Measurements from ENCODE around the gene RNU6-8. TPM values are rescaled to one million over a fixed set of nuclear protein-coding genes. Genes with fewer than 3 reads are reported as not detected.

The RNU6-8 gene
- total RNA-seq, 1 donor = not detected

- no peak for TF ChIP-seq CTCF (IDR thresholded peaks at IDR 0.05; ENCODE audit: extremely low read depth, low read depth, low read length)
- no peak for DNase-seq (ENCODE audit: insufficient read length, low spot score, missing footprints)
- no peaks in the 10 kb centered on the region for H4K20me1 ChIP-seq (ENCODE audit: insufficient read depth, low read length)
Measured at GRCh38 chr14:32185097-32185496, 18.0 kb downstream of the RNU6-8 start.

GRCh38 chr14:32183151-32184058, 19.7 kb downstream of the RNU6-8 start:
- TF ChIP-seq CTCF (IDR thresholded peaks at IDR 0.05; ENCODE audit: extremely low read depth, low read depth, low read length) = no peak
- H3K27me3 ChIP-seq (ENCODE audit: insufficient read depth, low read length) = no peaks in the 10 kb centered on the region
- H4K20me1 ChIP-seq (ENCODE audit: insufficient read depth, low read length) = no peaks in the 10 kb centered on the region
- no peak overlapping the region for H3K4me2 ChIP-seq (ENCODE audit: insufficient read depth, low read length)
- no peak overlapping the region for H3K4me3 ChIP-seq (ENCODE audit: insufficient read depth, low read length)
- H3K27ac ChIP-seq (ENCODE audit: low read depth, low read length) = no peak overlapping the region
- no peaks in the 10 kb centered on the region for H3K79me2 ChIP-seq (ENCODE audit: insufficient read depth, low read length)
- H3K4me1 ChIP-seq (ENCODE audit: insufficient read depth, low read length) = no peaks in the 10 kb centered on the region
- DNase-seq (ENCODE audit: insufficient read length, low spot score, missing footprints) = no peak
- no peaks in the 10 kb centered on the region for H3K9me3 ChIP-seq (ENCODE audit: low read depth, low read length)
- no peaks in the 10 kb centered on the region for H3K36me3 ChIP-seq (ENCODE audit: insufficient read depth, low read length)
- H2AFZ ChIP-seq (ENCODE audit: low read length) = no peak overlapping the region

More at GRCh38 chr14:32185097-32185496, 18.0 kb downstream of the RNU6-8 start:
- H3K79me2 ChIP-seq (ENCODE audit: insufficient read depth, low read length) = no peaks in the 10 kb centered on the region
- H3K4me1 ChIP-seq (ENCODE audit: insufficient read depth, low read length) = no peaks in the 10 kb centered on the region
- H3K4me2 ChIP-seq (ENCODE audit: insufficient read depth, low read length) = no peak overlapping the region
- H3K36me3 ChIP-seq (ENCODE audit: insufficient read depth, low read length) = no peaks in the 10 kb centered on the region
- H3K9me3 ChIP-seq (ENCODE audit: low read depth, low read length) = no peaks in the 10 kb centered on the region
- no peak overlapping the region for H3K4me3 ChIP-seq (ENCODE audit: insufficient read depth, low read length)
- no peaks in the 10 kb centered on the region for H3K27me3 ChIP-seq (ENCODE audit: insufficient read depth, low read length)
- no peak overlapping the region for H2AFZ ChIP-seq (ENCODE audit: low read length)
- H3K27ac ChIP-seq (ENCODE audit: low read depth, low read length) = no peak overlapping the region

DNA sequence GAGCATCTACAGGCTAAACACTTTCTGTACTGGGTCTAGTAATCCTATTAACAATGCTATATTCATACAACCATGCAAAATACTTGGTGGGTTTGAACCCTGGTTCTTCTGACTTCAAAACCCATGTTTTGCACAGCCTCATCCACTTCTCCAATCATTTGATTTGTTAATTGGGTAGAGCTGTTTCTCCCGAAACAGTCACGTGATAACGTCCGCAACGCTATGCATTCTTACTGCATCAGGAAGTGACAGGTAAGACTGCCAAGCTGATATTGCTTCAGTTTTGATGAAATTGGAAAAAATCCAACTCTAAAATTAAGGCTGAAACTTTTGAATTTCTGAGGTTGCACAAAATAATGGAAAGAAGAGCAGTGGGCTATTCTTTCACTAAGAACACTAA, 31.6 kb downstream of the RNU6-8 start:
- no peak for TF ChIP-seq CTCF (IDR thresholded peaks at IDR 0.05; ENCODE audit: extremely low read depth, low read depth, low read length)
- no peak overlapping the region for H3K4me3 ChIP-seq (ENCODE audit: insufficient read depth, low read length)
- no peaks in the 10 kb centered on the region for H3K4me1 ChIP-seq (ENCODE audit: insufficient read depth, low read length)
- H3K27ac ChIP-seq (ENCODE audit: low read depth, low read length) = no peak overlapping the region
- H3K27me3 ChIP-seq (ENCODE audit: insufficient read depth, low read length) = peaks cover 4% of the 10 kb centered on the region
- no peak for DNase-seq (ENCODE audit: insufficient read length, low spot score, missing footprints)
- no peak overlapping the region for H3K4me2 ChIP-seq (ENCODE audit: insufficient read depth, low read length)
- H3K9me3 ChIP-seq (ENCODE audit: low read depth, low read length) = no peaks in the 10 kb centered on the region
- no peaks in the 10 kb centered on the region for H4K20me1 ChIP-seq (ENCODE audit: insufficient read depth, low read length)
- no peaks in the 10 kb centered on the region for H3K36me3 ChIP-seq (ENCODE audit: insufficient read depth, low read length)
- H2AFZ ChIP-seq (ENCODE audit: low read length) = no peak overlapping the region
- H3K79me2 ChIP-seq (ENCODE audit: insufficient read depth, low read length) = no peaks in the 10 kb centered on the region

DNA sequence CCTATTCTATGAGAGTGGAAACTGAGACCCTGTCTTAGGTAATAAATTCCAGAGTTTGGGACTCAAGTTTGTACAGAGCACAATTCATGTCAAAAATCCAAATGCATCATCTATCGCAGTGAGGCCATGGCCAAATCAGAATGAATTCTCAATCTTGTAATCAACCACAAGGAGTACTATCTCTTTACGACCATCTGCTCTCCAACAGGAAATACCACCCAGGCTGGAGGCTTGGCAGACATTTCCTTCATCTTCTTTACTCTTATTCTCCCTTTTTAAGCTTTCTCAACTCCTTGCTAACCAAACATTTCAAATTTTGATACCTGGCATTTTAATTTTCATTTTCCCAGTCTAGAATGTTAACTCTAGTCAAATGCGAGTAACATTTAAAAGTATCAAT, 33.9 kb downstream of the RNU6-8 start:
- Histone ChIP-seq H3K79me2 (ENCODE audit: insufficient read depth, low read length) (no peaks in the 10 kb centered on the region), H4K20me1 (ENCODE audit: insufficient read depth, low read length) (no peaks in the 10 kb centered on the region), H2AFZ (ENCODE audit: low read length) (no peak overlapping the region), H3K9me3 (ENCODE audit: low read depth, low read length) (no peaks in the 10 kb centered on the region), H3K4me3 (ENCODE audit: insufficient read depth, low read length) (no peak overlapping the region), H3K27ac (ENCODE audit: low read depth, low read length) (no peak overlapping the region), H3K4me1 (ENCODE audit: insufficient read depth, low read length) (no peaks in the 10 kb centered on the region), H3K36me3 (ENCODE audit: insufficient read depth, low read length) (no peaks in the 10 kb centered on the region), H3K4me2 (ENCODE audit: insufficient read depth, low read length) (no peak overlapping the region), H3K27me3 (ENCODE audit: insufficient read depth, low read length) (peaks cover 6% of the 10 kb centered on the region)
- TF ChIP-seq CTCF (IDR thresholded peaks at IDR 0.05; ENCODE audit: extremely low read depth, low read depth, low read length) = no peak
- DNase-seq (ENCODE audit: insufficient read length, low spot score, missing footprints) = no peak
